ENCODE data around the gene DELE1. TPM values are rescaled to one million over a fixed set of nuclear protein-coding genes. Genes with fewer than 3 reads are reported as not detected.
A peak's percentile ranks its signal among the peaks of the same experiment; 100 is the strongest.

The DELE1 gene
- total RNA-seq, 4 donors from 2014 or later = 24.7 to 102 (median 45.8) TPM

DNA sequence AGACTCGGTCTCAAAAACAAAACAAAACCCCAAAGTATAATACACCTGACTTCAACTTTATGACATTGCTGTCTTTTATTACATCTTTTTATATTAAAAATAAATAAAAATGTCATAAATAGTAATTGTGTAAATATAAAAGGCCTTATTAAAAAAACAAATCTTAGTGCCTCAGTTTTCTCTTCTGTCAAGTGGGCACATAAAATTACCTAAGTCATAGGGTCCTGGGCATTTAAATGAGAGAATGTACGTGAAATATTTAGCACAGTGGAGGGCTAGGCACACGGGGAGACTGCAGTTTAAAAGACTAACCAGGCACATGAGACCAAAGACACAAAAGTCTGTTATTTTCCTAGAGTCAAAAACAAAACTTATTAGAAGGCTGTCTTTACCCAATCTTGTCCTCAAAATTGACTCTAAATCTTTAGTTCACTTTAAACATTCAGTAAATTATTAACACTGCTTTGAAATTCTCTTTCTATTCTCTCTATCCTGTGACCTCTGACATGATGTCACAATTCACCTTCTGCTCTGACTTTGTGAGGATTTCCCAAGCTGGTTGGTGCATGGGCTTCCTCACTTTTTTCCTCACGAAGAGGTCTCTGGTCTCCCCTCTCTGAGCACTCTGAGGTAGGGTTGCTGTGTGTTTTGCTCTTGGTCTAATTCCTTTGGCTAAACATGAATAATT, 42.7 kb downstream of the DELE1 start:
- no peak for TF ChIP-seq POLR2A (IDR thresholded peaks at IDR 0.05)
- TF ChIP-seq, protein P1, sequence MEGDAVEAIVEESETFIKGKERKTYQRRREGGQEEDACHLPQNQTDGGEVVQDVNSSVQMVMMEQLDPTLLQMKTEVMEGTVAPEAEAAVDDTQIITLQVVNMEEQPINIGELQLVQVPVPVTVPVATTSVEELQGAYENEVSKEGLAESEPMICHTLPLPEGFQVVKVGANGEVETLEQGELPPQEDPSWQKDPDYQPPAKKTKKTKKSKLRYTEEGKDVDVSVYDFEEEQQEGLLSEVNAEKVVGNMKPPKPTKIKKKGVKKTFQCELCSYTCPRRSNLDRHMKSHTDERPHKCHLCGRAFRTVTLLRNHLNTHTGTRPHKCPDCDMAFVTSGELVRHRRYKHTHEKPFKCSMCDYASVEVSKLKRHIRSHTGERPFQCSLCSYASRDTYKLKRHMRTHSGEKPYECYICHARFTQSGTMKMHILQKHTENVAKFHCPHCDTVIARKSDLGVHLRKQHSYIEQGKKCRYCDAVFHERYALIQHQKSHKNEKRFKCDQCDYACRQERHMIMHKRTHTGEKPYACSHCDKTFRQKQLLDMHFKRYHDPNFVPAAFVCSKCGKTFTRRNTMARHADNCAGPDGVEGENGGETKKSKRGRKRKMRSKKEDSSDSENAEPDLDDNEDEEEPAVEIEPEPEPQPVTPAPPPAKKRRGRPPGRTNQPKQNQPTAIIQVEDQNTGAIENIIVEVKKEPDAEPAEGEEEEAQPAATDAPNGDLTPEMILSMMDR (IDR thresholded peaks at IDR 0.05) = no peak
- H3K36me3 ChIP-seq = no peaks in the 10 kb centered on the region

DNA sequence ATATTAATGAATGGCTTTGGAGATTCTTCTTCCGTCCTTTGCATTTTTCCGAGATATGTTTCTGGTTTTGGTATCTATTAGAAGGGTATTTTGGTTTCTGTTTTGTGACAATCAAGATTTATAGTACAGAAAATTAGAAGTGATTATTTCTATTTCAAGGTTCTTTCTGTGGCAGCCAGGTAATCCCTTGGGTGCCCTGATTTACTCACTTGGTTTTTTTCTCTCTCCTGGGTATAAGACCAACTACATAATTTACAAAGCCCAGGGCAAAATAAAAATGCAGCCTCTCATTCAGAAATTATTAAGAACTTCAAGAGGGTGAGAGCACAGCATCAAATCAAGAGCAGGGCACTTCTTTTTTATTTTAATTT, 43.3 kb downstream of the DELE1 start:
- no peak for DNase-seq
- peaks cover 6 to 8% of the 10 kb centered on the region in 2 donors for H3K4me1 ChIP-seq
- intact Hi-C loops (cut with DNase I; ENCODE audit: low total_unique reads) = no loop called here
- H3K27me3 ChIP-seq = no peaks in the 10 kb centered on the region
- no peak overlapping the region for H3K4me3 ChIP-seq
- H3K36me3 ChIP-seq = no peaks in the 10 kb centered on the region
- no peak overlapping the region for H3K27ac ChIP-seq
- TF ChIP-seq, protein P1 (IDR thresholded peaks at IDR 0.05) = no peak
- no peak for TF ChIP-seq POLR2A (IDR thresholded peaks at IDR 0.05)
- H3K9me3 ChIP-seq = no peaks in the 10 kb centered on the region

More for the DNA sequence above, 42.7 kb downstream of the DELE1 start:
- Histone ChIP-seq H3K4me3 (no peak overlapping the region), H3K9me3 (no peaks in the 10 kb centered on the region), H3K27ac (no peak overlapping the region), H3K27me3 (no peaks in the 10 kb centered on the region), H3K4me1 (peaks cover 6 to 8% of the 10 kb centered on the region in 2 donors)
- DNase-seq = no peak
- intact Hi-C loops (cut with DNase I; ENCODE audit: low total_unique reads) = no loop called here

- intact Hi-C loops (cut with DNase I; ENCODE audit: low total_unique reads) = no loop called here
- Histone ChIP-seq H3K36me3 (no peaks in the 10 kb centered on the region), H3K4me1 (peaks cover 6 to 8% of the 10 kb centered on the region in 2 donors)
Measured at GRCh38 chr5:141968914-141969608, 45.4 kb downstream of the DELE1 start, which contains the start of gene RNF14. RNF14 (plus strand) TSS chr5:141969105; CDS start chr5:141973589, 4,484 bp downstream.

DNA sequence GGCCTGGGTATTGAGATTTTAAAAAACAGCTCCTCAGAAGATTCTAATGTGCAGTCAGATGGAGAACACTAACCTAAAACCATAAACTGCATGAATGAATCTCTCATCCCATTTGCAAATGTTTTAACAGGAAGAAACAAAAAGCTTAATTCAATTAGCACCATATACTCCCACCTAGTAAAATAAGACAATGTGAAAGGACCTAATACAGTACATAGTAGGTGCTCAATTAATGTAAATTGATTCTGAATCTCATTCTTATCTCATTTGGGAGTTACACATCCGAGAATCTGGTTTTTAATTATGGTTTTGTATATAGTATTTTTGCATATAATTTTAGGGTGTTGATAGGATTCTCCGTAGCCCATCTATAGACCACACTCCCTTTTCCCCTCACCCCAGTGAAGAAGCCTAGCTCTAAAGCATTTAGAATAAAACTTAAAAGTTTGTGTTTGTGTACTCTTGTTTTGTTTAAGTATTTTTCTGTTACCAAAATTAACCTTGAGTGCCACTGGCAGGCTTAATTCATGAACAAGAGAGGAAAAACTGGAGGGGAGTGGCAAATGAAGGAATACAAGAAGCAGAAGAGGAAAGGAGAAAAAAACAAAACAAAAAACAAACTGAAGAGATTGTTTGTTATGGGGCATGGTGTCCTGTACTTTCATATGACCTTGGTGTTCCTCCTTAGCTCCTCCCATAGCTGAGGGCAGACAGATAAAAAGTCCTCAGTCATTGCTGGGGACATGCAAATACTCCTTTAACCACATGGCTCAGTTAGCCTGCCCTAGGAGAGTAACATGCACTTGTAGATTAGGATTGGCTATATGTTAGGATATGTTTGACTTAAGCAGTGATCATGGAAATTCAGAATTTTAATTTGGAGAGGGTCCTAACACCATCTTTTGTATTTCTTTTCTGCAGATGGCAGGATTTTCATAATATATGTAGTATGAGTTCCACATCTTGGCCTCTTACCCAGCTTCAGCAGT, 46.4 kb downstream of the DELE1 start:
- Histone ChIP-seq H3K36me3 (no peaks in the 10 kb centered on the region), H3K9me3 (no peaks in the 10 kb centered on the region), H3K4me1 (peaks cover 6 to 8% of the 10 kb centered on the region in 2 donors), H3K4me3 (peak overlapping the region; percentile 67 to 87), H3K27me3 (no peaks in the 10 kb centered on the region), H3K27ac (peak overlapping the region; percentile 82 to 99)
- TF ChIP-seq, protein P1 (IDR thresholded peaks at IDR 0.05) = no peak
- TF ChIP-seq POLR2A (IDR thresholded peaks at IDR 0.05) = no peak
- no peak for DNase-seq
- intact Hi-C loops (cut with DNase I; ENCODE audit: low total_unique reads) = no loop called here

More at GRCh38 chr5:141968914-141969608, 45.4 kb downstream of the DELE1 start, which contains the start of gene RNF14:
- Histone ChIP-seq H3K4me3 (peak within 1 kb of the TSS; percentile 67 to 87), H3K9me3 (no peaks in the 10 kb centered on the region), H3K27me3 (no peaks in the 10 kb centered on the region), H3K27ac (peak within 1 kb of the TSS; percentile 82 to 99)
- DNase-seq = peak; percentile 87 to 92
- TF ChIP-seq, protein P1 (IDR thresholded peaks at IDR 0.05) = peak; percentile 96 to 99 (median 97)
- peak; percentile 83 to 87 for TF ChIP-seq POLR2A (IDR thresholded peaks at IDR 0.05)
